Prostate gland (tissue), 2 donors: ENCODE measurements around the gene TUBGCP3.

ENCODE experiments used
- CTCF ChIP-seq, 4 experiments: fragments of 200-600 bp in 2 of 4; fragments of 450-650 bp in 2 of 4; sonication (generic) in 2 of 4; IDR thresholded peaks; 1 replicate in 3 of 4; 2 replicates in 1 of 4; pipeline ENCODE4 v1.5.1; 2016 to 2019; ENCODE audit warnings: antibody characterized with exemption in 4 of 4, mild to moderate bottlenecking in 2 of 4, moderate library complexity in 2 of 4
- POLR2A ChIP-seq: fragments of 450-650 bp; IDR thresholded peaks from one replicate; pipeline ENCODE4 v1.6.1; 2016; ENCODE audit warnings: antibody characterized with exemption, mild to moderate bottlenecking
- POLR2AphosphoS5 ChIP-seq: sonication (generic); formaldehyde crosslinking; IDR thresholded peaks from one replicate; pipeline ENCODE4 v1.6.1; 2017; ENCODE audit warnings: antibody characterized with exemption

- TF ChIP-seq CTCF (IDR thresholded peaks at IDR 0.05) = no peak
- no peak for TF ChIP-seq POLR2A
- no peak for TF ChIP-seq POLR2AphosphoS5
These were observed 32.0 kb upstream of the TUBGCP3 start for GRCh38 chr13:112619730-112620631.
